ENCODE data around the gene PEBP1.

PEBP1 gene

DNA sequence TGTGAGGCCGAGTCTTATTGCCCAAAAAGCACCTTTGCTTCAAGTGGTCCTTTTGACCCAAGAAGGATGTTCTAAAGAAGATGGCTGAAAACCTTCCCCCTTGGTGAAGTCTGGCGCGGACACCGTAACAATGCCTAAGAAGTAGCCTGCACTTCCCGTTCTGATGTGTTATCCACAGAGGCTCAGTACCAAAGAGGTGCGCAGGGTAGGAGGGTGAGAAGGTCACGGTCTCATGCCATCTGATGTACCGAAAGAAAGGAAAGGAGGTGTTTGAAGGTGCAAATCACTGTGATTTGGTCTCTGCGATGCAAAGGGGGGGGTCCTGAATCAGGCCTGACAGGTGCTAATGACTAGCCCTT, 9.9 kb downstream of the PEBP1 start:
- Histone ChIP-seq H3K36me3 (peaks cover 20% of the 10 kb centered on the region), H3K27ac (no peak overlapping the region), H3K4me3 (ENCODE audit: low read depth in 1 of 2, low read length in 1 of 2) (no peak overlapping the region), H3K9me3 (no peaks in the 10 kb centered on the region), H3K27me3 (no peaks in the 10 kb centered on the region), H3K4me1 (ENCODE audit: control insufficient read depth in 1 of 2, insufficient read depth in 1 of 2, low read depth in 1 of 2, low read length in 1 of 2) (no peaks in the 10 kb centered on the region)
- TF ChIP-seq, protein P1, sequence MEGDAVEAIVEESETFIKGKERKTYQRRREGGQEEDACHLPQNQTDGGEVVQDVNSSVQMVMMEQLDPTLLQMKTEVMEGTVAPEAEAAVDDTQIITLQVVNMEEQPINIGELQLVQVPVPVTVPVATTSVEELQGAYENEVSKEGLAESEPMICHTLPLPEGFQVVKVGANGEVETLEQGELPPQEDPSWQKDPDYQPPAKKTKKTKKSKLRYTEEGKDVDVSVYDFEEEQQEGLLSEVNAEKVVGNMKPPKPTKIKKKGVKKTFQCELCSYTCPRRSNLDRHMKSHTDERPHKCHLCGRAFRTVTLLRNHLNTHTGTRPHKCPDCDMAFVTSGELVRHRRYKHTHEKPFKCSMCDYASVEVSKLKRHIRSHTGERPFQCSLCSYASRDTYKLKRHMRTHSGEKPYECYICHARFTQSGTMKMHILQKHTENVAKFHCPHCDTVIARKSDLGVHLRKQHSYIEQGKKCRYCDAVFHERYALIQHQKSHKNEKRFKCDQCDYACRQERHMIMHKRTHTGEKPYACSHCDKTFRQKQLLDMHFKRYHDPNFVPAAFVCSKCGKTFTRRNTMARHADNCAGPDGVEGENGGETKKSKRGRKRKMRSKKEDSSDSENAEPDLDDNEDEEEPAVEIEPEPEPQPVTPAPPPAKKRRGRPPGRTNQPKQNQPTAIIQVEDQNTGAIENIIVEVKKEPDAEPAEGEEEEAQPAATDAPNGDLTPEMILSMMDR (IDR thresholded peaks at IDR 0.05) = no peak

DNA sequence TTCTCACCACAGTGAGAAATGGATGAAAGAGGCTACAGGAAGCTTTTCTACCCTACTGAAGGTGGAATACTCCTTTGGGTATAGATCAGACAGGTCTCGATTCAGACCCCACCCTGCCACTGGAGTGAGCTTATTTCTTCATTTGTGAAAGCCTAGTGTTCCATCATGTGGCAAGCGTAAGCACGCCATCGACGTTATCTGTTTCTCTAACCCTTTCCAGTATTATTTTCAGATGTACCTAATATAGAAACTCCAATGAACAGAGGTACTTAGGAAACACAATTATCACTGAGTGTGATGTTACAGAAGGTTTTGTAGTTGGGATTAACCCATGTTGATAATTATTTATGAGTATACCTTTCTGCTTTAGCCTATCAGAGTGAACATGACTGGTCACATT, 12.4 kb downstream of the PEBP1 start:
- H3K36me3 ChIP-seq = peaks cover 45% of the 10 kb centered on the region
- no peak overlapping the region for H3K4me3 ChIP-seq (ENCODE audit: low read depth in 1 of 2, low read length in 1 of 2)
- TF ChIP-seq, protein P1 (IDR thresholded peaks at IDR 0.05) = no peak
- no peaks in the 10 kb centered on the region for H3K27me3 ChIP-seq
- H3K4me1 ChIP-seq (ENCODE audit: control insufficient read depth in 1 of 2, insufficient read depth in 1 of 2, low read depth in 1 of 2, low read length in 1 of 2) = no peaks in the 10 kb centered on the region
- H3K27ac ChIP-seq = no peak overlapping the region
- H3K9me3 ChIP-seq = no peaks in the 10 kb centered on the region

DNA sequence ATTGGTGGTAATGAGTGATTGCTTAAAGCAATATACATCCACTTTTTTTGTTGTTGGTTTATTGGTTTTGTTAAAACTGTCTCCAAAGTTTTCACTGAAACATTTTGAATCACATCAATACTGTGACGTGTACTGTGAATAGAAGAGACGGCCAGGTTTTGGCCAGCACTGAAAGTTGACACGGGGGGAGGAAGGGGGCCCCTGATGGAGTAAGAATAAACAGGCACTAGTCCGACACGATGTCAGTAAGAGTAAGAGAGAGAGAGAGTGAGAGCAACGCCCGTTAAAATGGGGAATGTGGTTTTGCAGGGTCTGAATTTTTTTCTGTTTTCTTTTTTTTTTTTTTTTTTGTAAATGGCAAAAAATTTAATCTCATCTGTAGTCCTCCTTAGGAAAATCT, 14.7 kb downstream of the PEBP1 start:
- Histone ChIP-seq H3K27me3 (no peaks in the 10 kb centered on the region), H3K4me3 (ENCODE audit: low read depth in 1 of 2, low read length in 1 of 2) (no peak overlapping the region), H3K27ac (no peak overlapping the region), H3K36me3 (peaks cover 65% of the 10 kb centered on the region), H3K9me3 (no peaks in the 10 kb centered on the region), H3K4me1 (ENCODE audit: control insufficient read depth in 1 of 2, insufficient read depth in 1 of 2, low read depth in 1 of 2, low read length in 1 of 2) (no peaks in the 10 kb centered on the region)
- TF ChIP-seq, protein P1 (IDR thresholded peaks at IDR 0.05) = no peak

DNA sequence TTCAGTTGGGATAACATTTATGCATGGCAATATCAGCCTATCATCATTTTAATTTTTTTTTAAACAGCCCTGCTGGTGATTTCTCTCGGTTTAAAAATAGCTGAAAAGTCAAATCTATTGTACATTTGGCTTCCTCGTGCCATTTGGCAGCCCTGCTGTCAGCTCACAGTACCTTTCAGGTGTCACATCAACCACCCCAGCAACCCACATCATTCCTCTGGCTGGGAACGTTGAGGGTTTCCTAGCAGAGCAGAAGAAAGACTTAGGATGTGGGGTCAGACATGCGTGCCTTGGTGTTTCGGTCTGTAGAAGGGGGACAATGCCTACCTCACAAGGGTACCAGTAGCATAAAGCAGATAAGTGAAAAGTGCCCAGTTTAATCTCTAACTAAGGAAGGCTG, 15.8 kb downstream of the PEBP1 start:
- Histone ChIP-seq H3K9me3 (no peaks in the 10 kb centered on the region), H3K36me3 (peaks cover 77% of the 10 kb centered on the region), H3K4me1 (ENCODE audit: control insufficient read depth in 1 of 2, insufficient read depth in 1 of 2, low read depth in 1 of 2, low read length in 1 of 2) (no peaks in the 10 kb centered on the region), H3K27ac (no peak overlapping the region), H3K27me3 (no peaks in the 10 kb centered on the region), H3K4me3 (ENCODE audit: low read depth in 1 of 2, low read length in 1 of 2) (no peak overlapping the region)
- TF ChIP-seq, protein P1 (IDR thresholded peaks at IDR 0.05) = no peak

DNA sequence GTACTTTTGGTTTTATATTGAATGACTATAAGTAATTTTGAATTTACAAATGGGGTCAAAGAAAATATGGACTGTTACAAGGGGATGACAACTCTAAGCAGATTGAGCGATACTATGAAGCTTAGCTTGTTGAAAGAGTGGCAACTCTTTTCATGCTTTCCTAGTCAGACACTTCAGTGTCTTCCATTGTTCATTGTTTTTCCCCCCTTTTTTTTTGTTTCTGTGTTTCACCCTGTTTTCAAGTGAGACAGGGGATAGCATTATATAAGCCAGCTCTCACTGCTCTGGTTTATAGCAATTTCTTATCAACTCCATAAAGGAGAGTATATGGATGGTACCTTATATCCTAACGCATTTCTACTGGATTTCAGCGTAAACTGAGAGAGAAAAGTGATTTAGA, 24.6 kb downstream of the PEBP1 start:
- H3K27me3 ChIP-seq = no peaks in the 10 kb centered on the region
- no peaks in the 10 kb centered on the region for H3K4me1 ChIP-seq (ENCODE audit: control insufficient read depth in 1 of 2, insufficient read depth in 1 of 2, low read depth in 1 of 2, low read length in 1 of 2)
- H3K9me3 ChIP-seq = no peaks in the 10 kb centered on the region
- peaks cover 87% of the 10 kb centered on the region for H3K36me3 ChIP-seq
- H3K4me3 ChIP-seq (ENCODE audit: low read depth in 1 of 2, low read length in 1 of 2) = no peak overlapping the region
- no peak overlapping the region for H3K27ac ChIP-seq
- TF ChIP-seq, protein P1 (IDR thresholded peaks at IDR 0.05) = no peak
